Tibial nerve (tissue), 3 donors: ENCODE results near the gene CTDSPL.

ENCODE experiments used
- POLR2A ChIP-seq, 2 donors: fragments of 450-650 bp; IDR thresholded peaks; one replicate each; pipeline ENCODE4 v1.6.1; 2017; ENCODE audit warnings: antibody characterized with exemption in 2 of 2, mild to moderate bottlenecking in 2 of 2, moderate library complexity in 2 of 2
- TF ChIP-seq, protein P1 (sequence below), 5 experiments: fragments of 200-600 bp in 3 of 5; fragments of 450-650 bp in 2 of 5; sonication (generic) in 3 of 5; IDR thresholded peaks; one replicate each; pipeline ENCODE4 v1.5.1; 2016 to 2019; ENCODE audit warnings: antibody characterized with exemption in 5 of 5, mild to moderate bottlenecking in 3 of 5, moderate library complexity in 2 of 5

DNA sequence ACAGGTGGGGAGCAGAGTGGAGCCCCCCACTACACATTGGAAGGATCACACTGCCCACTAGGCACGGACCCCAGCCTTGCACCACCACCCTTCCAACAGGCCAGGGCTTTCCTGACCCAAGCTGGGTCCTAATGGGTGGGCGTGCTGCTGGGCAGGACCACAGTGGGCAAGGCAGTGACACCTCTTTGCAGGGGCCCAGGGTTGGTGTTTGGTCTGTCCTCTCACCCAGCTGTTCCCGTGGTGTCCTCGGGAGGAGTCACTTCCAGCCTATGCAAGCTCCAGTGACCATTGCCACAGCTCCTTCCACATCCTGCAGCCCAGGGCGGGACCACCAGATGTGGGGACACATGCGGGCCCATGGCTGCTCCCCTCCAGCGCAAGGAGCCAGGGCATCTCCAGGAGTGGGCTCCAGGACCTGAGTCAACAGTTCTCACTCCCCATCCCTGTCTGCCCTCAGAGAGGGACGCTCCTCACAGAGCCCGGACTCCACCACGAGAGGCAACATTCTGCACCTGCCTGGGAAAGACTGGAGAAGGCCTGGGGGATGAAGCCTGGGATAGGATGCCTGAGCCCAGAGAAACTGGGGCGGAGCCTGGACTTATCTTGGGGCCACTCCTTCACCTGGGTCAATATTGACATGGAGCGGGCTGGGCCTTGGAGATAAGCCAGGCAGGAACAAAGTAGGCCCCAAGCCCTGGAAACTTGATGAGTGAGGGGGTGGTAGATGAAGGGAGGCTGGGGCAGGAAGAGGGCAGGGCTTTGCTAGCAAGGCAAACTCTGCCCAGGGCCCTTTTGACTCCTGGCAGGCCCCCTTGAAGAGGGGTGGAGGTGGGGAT, 125.0 kb downstream of the CTDSPL start:
- TF ChIP-seq, protein P1, sequence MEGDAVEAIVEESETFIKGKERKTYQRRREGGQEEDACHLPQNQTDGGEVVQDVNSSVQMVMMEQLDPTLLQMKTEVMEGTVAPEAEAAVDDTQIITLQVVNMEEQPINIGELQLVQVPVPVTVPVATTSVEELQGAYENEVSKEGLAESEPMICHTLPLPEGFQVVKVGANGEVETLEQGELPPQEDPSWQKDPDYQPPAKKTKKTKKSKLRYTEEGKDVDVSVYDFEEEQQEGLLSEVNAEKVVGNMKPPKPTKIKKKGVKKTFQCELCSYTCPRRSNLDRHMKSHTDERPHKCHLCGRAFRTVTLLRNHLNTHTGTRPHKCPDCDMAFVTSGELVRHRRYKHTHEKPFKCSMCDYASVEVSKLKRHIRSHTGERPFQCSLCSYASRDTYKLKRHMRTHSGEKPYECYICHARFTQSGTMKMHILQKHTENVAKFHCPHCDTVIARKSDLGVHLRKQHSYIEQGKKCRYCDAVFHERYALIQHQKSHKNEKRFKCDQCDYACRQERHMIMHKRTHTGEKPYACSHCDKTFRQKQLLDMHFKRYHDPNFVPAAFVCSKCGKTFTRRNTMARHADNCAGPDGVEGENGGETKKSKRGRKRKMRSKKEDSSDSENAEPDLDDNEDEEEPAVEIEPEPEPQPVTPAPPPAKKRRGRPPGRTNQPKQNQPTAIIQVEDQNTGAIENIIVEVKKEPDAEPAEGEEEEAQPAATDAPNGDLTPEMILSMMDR (IDR thresholded peaks at IDR 0.05): no peak
- no peak for TF ChIP-seq POLR2A (IDR thresholded peaks at IDR 0.05)
